Activated CD8-positive, alpha-beta T cell treated with anti-CD3 and anti-CD28 coated beads, Interleukin-2, amount 10 ng/mL, durations not matched to agents 7 days and 5 days (primary cell): ENCODE measurements around the gene PDE11A. TPM values are rescaled to one million over a fixed set of nuclear protein-coding genes. Genes with fewer than 3 reads are reported as not detected.
A peak's percentile ranks its signal among the peaks of the same experiment; 100 is the strongest.
"Not testable (repeated sequence)": the region's sequence is repeated elsewhere in the genome, so short reads cannot be mapped to it uniquely, and the experiment has no call there.

Experiments used
- ATAC-seq: fragments of 150-1000 bp; cut with Tn5 transposase; one replicate; pipeline ENCODE4 v1.10.0; 2021; ENCODE audit warnings: moderate library complexity
- CTCF ChIA-PET: fragments of 350-600 bp; sonication (Branson Sonifier 250); formaldehyde crosslinking; loops from one replicate; lab custom pipeline; 2021; ENCODE audit warnings: antibody characterized with exemption; lab: Charles Lee
- POLR2A ChIA-PET: fragments of 350-600 bp; sonication (Branson Sonifier 250); formaldehyde crosslinking; loops from one replicate; lab custom pipeline; 2021; ENCODE audit warnings: antibody characterized with exemption; lab: Charles Lee
- DNase-seq: peaks from one replicate; pipeline ENCODE4 v3.0.0-alpha.2; 2020
- H3K27ac Mint-ChIP-seq: one replicate; pipeline ENCODE4 v1.8.0; 2021; ENCODE audit warnings: mild to moderate bottlenecking, mixed read lengths
- H3K27me3 Mint-ChIP-seq: one replicate; pipeline ENCODE4 v1.8.0; 2021; ENCODE audit warnings: low read depth, mixed read lengths
- H3K36me3 Mint-ChIP-seq: one replicate; pipeline ENCODE4 v1.8.0; 2021; ENCODE audit warnings: low read depth, mixed read lengths
- H3K4me1 Mint-ChIP-seq: one replicate; pipeline ENCODE4 v1.8.0; 2021; ENCODE audit warnings: low read depth, mixed read lengths
- H3K4me3 Mint-ChIP-seq: one replicate; pipeline ENCODE4 v1.8.0; 2021; ENCODE audit warnings: mild to moderate bottlenecking, mixed read lengths
- H3K9me3 Mint-ChIP-seq: one replicate; pipeline ENCODE4 v1.8.0; 2022; ENCODE audit warnings: mixed read lengths; ENCODE audit not compliant: insufficient read depth
- total RNA-seq, 2 experiments: library from RNA; stranded (reverse); gene quantifications; one replicate each; pipeline ENCODE4 v1.2.3, GENCODE V29; 2021

The PDE11A gene
- total RNA-seq, 2 experiments from 2014 or later = not detected

DNA sequence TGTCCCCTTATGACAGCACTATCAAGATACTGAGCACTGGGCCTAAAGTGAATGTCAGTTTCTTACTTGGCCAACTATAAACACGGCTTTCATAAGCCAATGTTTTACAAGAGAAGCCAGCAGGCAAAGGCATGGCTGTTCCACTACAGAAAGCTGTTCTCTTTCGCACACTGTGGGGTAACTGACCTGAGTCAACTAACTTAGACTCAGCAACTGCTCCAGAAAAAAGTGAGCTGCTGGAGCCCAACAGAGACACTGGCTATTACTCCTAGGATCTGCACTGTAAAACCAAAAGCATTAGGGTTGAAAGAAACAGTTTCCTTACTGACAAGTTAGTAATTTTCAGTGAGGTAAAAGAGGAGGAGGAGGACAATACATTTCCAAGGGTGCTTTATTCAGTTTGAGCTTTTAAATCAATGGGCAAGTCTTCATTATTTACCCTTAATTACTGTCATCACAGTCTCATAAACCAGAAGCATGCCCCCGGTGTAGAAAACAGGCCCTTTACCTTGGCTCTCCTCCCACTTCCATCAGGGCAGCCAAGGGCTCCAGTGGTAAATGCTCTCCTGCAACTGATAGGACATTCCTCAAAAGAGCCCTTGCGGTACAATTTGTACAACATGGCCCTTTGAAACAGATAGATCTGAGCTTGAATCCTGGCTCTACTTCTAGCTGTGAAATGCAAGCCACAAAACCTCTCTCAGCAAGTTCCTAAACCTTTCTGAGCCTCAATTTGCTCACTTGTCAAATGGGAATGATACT, 275.7 kb downstream of the PDE11A start:
- Mint-ChIP-seq H3K4me1 (no peaks in the 10 kb centered on the region), H3K36me3 (no peaks in the 10 kb centered on the region), H3K27ac (no peak overlapping the region), H3K27me3 (peaks cover 18% of the 10 kb centered on the region), H3K4me3 (no peak overlapping the region), H3K9me3 (no peaks in the 10 kb centered on the region)
- DNase-seq (no peak), ATAC-seq (no peak)
- ChIA-PET POLR2A (no interaction called here), CTCF (no interaction called here)

DNA sequence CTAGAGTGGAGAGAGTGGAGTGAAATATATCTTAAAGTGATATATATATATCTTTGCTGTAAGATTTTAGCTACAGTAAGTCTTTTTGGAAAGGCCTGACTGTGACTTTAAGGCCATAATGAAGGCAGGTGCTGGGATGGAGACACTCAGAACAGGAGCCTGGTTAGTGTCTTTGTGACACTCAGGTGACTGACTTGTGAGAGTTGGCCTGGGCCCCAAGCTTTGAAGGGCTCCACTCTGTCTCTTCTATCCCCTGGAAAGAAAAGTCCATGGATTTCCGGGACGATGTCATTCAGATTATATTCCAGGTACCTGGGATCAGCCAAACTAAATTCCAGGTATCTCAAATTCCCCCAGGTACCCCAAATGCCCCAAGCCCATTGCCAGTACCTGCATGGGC, 276.6 kb downstream of the PDE11A start:
- no peaks in the 10 kb centered on the region for H3K36me3 Mint-ChIP-seq
- ChIA-PET CTCF (no interaction called here), POLR2A (no interaction called here)
- H3K27ac Mint-ChIP-seq = no peak overlapping the region
- peaks cover 15% of the 10 kb centered on the region for H3K27me3 Mint-ChIP-seq
- H3K4me3 Mint-ChIP-seq = no peak overlapping the region
- H3K9me3 Mint-ChIP-seq = no peaks in the 10 kb centered on the region
- H3K4me1 Mint-ChIP-seq = no peaks in the 10 kb centered on the region
- DNase-seq (no peak), ATAC-seq (no peak)

DNA sequence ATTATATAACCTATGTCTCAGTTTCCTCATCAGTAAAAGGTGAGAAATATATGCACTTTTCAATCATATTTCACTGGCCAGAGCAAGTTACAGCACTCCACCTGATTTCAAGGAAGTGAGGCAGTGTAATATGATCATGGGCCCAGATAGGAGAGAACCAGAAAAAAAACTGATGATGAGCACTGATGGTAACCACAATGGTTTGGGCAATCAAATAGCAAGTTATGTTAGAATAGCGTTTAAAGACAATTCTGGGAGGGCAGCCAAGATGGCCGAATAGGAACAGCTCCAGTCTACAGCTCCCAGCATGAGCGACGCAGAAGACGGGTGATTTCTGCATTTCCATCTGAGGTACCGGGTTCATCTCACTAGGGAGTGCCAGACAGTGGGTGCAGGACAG, 287.4 kb downstream of the PDE11A start:
- H3K27ac Mint-ChIP-seq, CTCF ChIA-PET, H3K9me3 Mint-ChIP-seq, DNase-seq, H3K4me3 Mint-ChIP-seq, H3K36me3 Mint-ChIP-seq, ATAC-seq, H3K27me3 Mint-ChIP-seq, POLR2A ChIA-PET: not testable (repeated sequence)
- peaks cover 38% of the 10 kb centered on the region for H3K4me1 Mint-ChIP-seq

DNA sequence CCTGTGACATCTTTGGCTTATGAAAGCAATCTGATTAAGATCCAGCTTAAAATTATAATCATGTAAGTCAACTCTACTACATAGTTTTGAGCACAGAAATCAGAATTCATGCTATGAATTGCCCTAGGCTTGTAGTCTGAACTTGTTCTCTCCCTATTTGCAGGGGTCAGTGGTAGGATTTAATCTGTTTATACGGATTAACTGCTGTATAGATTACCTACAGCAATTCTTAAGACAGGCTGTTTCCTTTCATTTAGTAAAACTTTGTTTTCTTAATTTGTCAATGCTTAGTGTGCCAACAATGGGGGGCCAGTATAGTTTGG, 287.9 kb downstream of the PDE11A start:
- no peaks in the 10 kb centered on the region for H3K36me3 Mint-ChIP-seq
- ATAC-seq (no peak), DNase-seq (no peak)
- H3K9me3 Mint-ChIP-seq = no peaks in the 10 kb centered on the region
- POLR2A ChIA-PET = no interaction called here
- peaks cover 38% of the 10 kb centered on the region for H3K4me1 Mint-ChIP-seq
- peak overlapping the region; percentile 53 for H3K27ac Mint-ChIP-seq
- CTCF ChIA-PET = no interaction called here
- H3K4me3 Mint-ChIP-seq = peak overlapping the region; percentile 43
- H3K27me3 Mint-ChIP-seq = peaks cover 7% of the 10 kb centered on the region

DNA sequence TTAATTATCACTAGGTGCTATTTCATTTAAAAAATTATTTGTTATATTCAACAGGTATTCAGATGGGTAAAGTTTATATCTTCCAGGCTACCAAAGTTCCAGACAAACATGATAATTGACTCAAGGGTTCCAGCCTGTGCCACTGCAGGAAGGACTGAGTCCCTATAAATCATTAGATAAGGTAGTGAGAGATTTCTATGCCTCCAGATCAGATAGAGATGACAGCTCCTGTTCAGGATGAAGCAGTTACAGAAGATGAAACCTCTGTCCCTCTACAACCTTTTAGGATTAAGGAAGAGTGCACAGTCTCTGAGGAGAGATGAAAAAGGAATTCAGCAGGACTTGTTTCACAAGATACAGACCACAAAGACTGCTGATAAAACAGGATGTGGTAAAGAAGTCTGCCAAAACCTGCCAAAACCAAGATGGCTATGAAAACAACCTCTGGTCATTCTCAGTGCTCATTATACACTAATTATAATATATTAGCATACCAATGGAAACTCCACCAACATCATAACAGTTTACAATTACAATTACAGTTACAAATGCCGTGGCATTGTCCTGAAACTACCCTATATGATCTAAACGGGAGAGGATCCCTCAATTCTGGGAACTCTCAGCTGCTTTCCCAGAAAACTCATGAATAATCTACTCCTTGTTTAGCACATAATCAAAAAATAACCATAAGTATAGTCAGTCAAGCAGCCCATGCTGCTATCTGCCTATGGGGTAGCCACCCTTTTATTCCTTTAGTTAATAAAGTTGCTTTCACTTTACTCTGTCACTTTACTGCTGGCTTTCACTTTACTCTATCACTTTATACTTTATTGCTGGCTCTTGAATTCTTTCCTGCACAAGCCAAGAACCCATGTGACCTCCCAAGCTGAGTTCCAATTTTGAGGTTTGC, 288.5 kb downstream of the PDE11A start:
- Mint-ChIP-seq H3K4me3 (peak overlapping the region; percentile 43), H3K36me3 (no peaks in the 10 kb centered on the region), H3K9me3 (no peaks in the 10 kb centered on the region), H3K4me1 (peaks cover 38% of the 10 kb centered on the region), H3K27ac (peak overlapping the region; percentile 53), H3K27me3 (peaks cover 7% of the 10 kb centered on the region)
- POLR2A ChIA-PET = interaction anchor here (0.6 kb wide), 1 partner anchor 418 kb away, joined by 3 read pairs; no protein-coding TSS in a partner anchor
- DNase-seq = peak; percentile 53
- CTCF ChIA-PET = no interaction called here
- ATAC-seq = peak; percentile 82

DNA sequence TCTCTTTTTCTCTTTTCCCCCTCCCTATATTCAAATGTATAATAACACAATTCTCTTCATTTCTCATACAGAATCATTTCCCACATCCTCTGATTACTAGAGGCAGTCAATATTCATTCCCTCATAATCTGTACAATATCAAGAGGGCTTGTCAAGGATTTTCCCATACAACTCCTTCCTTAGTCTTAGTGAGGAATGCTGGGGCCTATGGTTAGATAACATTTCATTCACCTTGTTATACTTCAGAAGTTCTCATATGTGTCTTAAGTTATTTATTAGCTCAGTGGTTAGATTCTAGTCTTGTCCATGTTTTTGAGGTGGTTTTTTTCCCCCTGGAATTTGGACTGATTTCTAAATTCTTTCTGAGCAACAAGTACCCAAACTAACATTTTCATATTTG, 289.5 kb downstream of the PDE11A start:
- DNase-seq = no peak
- ChIA-PET CTCF (no interaction called here), POLR2A (no interaction called here)
- no peak for ATAC-seq
- Mint-ChIP-seq H3K27ac (no peak overlapping the region), H3K4me3 (no peak overlapping the region), H3K9me3 (no peaks in the 10 kb centered on the region), H3K27me3 (peaks cover 7% of the 10 kb centered on the region), H3K4me1 (peaks cover 38% of the 10 kb centered on the region), H3K36me3 (no peaks in the 10 kb centered on the region)

DNA sequence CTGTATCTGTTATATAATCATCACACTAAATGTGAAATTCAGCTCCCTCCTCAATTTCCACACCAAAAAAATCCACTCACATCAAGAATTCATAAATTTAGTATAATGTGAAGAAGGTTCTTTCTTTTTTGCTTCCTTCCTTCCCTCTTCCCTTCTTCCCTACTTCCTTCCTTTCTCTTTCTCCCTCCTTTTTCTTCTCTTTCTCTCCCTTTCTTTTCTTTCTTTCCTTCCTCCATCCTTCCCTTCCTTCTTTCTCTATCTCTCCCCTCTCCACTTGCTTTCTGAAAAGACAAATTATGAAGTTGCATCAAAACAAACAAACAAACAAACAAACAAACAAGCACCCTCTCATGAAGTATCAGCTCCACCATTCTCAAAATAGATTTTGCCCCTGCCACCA, 290.0 kb downstream of the PDE11A start:
- H3K36me3 Mint-ChIP-seq = no peaks in the 10 kb centered on the region
- ATAC-seq (no peak), DNase-seq (no peak)
- peaks cover 5% of the 10 kb centered on the region for H3K27me3 Mint-ChIP-seq
- H3K9me3 Mint-ChIP-seq = no peaks in the 10 kb centered on the region
- H3K4me3 Mint-ChIP-seq = no peak overlapping the region
- ChIA-PET CTCF (interaction anchor here (2.7 kb wide), 1 partner anchor 19 kb away, joined by 10 read pairs; no protein-coding TSS in a partner anchor), POLR2A (no interaction called here)
- peak overlapping the region; percentile 17 for H3K27ac Mint-ChIP-seq
- H3K4me1 Mint-ChIP-seq = peaks cover 38% of the 10 kb centered on the region

DNA sequence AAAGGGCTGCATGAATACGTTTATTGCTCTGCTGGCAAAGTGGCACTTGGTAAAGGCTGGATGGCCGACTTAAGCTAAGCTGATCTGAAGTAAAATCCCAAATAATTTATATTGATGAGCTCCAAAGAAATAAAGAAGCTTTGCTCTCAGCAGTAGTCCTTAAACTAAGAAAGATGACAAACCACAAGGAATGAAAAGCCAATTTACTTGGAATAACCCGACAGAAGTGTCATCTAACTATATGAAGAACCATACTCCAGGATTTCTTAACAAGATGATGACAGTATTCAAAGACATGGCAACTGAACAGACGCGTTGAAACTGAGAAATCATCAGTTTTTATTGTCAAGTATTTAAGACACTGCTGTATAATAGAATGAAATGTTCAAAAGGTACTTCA, 294.1 kb downstream of the PDE11A start:
- H3K27ac Mint-ChIP-seq = no peak overlapping the region
- H3K4me1 Mint-ChIP-seq = peaks cover 23% of the 10 kb centered on the region
- no peaks in the 10 kb centered on the region for H3K9me3 Mint-ChIP-seq
- H3K36me3 Mint-ChIP-seq = no peaks in the 10 kb centered on the region
- POLR2A ChIA-PET = no interaction called here
- H3K27me3 Mint-ChIP-seq = peaks cover 17% of the 10 kb centered on the region
- no peak for DNase-seq
- CTCF ChIA-PET = interaction anchor here (1.4 kb wide), 1 partner anchor 15 kb away, joined by 4 read pairs; no protein-coding TSS in a partner anchor
- ATAC-seq = no peak
- no peak overlapping the region for H3K4me3 Mint-ChIP-seq

DNA sequence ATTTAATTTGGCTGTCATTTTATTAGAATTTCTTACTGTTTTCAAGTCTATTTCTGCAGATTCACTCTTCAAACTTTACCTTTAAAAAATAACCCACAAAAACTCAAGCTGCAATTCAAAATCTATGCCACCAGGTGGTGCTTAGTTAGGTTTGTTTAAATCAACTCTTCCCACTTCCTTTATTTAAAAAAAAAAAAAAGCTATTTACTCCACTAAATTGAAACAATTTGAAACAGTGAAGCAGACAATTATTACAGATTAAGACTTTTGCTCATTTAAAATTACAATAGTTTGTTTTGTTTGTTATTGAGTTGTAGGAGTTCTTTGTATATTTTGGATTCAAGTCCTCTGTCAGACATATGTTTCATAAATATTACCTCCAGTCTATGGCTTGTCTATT, 300.0 kb downstream of the PDE11A start:
- H3K27me3 Mint-ChIP-seq = peaks cover 14% of the 10 kb centered on the region
- no peak overlapping the region for H3K27ac Mint-ChIP-seq
- POLR2A ChIA-PET = no interaction called here
- peaks cover 6% of the 10 kb centered on the region for H3K4me1 Mint-ChIP-seq
- H3K4me3 Mint-ChIP-seq = no peak overlapping the region
- DNase-seq (peak; percentile 45), ATAC-seq (no peak)
- no peaks in the 10 kb centered on the region for H3K36me3 Mint-ChIP-seq
- H3K9me3 Mint-ChIP-seq = no peaks in the 10 kb centered on the region
- CTCF ChIA-PET = interaction anchor here (0.9 to 1.6 kb wide), 6 partner anchors 8 to 134 kb away, joined by 3 to 4 read pairs (median 4); no protein-coding TSS in a partner anchor

DNA sequence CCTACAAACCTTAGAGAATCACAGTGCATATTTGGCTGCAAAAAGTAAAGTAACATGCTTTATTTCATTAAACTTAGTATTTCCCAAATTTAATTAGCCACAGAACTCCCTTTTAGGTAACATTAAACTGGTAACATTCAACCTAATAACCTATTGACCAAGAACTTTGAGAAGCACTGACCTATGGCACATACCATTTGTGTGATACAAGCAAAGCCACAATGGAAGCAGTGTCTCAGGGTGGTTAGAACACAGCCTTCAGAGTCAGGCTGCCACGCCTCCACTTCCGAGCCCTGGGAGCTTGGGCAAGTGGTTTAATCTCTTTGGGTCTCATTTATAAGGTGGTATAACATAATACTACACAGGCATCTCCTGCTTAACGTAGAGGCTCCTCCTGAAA, 301.4 kb downstream of the PDE11A start:
- Mint-ChIP-seq H3K4me1 (peaks cover 6% of the 10 kb centered on the region), H3K9me3 (no peaks in the 10 kb centered on the region), H3K36me3 (no peaks in the 10 kb centered on the region), H3K4me3 (no peak overlapping the region), H3K27ac (no peak overlapping the region), H3K27me3 (peaks cover 14% of the 10 kb centered on the region)
- DNase-seq = no peak
- ATAC-seq = no peak
- CTCF ChIA-PET = interaction anchor here (1.3 to 1.6 kb wide), 2 partner anchors 9 kb away, joined by 4 read pairs; no protein-coding TSS in a partner anchor
- POLR2A ChIA-PET = no interaction called here

DNA sequence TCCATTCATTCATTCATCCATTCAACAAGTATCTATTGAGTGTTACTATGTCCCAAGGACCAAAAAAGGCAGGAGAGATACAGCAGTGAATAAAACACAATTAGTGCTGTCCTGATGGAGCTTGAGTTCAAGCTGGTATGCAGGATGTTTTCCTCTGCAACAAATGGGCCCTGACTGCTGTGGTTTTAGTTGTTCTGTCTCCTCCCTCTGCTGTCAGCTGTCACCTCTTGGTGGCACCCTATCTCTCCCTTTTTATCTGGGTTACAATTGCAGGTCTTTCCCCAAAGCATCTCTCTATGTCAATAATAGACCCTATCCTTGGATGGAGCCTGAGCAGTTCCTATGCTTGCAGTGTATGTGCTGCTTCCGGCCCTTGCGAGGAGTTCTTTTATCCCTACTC, 304.8 kb downstream of the PDE11A start:
- H3K36me3 Mint-ChIP-seq = no peaks in the 10 kb centered on the region
- peaks cover 3% of the 10 kb centered on the region for H3K4me1 Mint-ChIP-seq
- no peak for DNase-seq
- H3K4me3 Mint-ChIP-seq = no peak overlapping the region
- no peaks in the 10 kb centered on the region for H3K9me3 Mint-ChIP-seq
- ChIA-PET POLR2A (no interaction called here), CTCF (interaction anchor here (0.6 to 1.5 kb wide), 3 partner anchors 8 to 432 kb away, joined by 3 to 6 read pairs (median 4); no protein-coding TSS in a partner anchor)
- no peaks in the 10 kb centered on the region for H3K27me3 Mint-ChIP-seq
- ATAC-seq = no peak
- H3K27ac Mint-ChIP-seq = no peak overlapping the region

DNA sequence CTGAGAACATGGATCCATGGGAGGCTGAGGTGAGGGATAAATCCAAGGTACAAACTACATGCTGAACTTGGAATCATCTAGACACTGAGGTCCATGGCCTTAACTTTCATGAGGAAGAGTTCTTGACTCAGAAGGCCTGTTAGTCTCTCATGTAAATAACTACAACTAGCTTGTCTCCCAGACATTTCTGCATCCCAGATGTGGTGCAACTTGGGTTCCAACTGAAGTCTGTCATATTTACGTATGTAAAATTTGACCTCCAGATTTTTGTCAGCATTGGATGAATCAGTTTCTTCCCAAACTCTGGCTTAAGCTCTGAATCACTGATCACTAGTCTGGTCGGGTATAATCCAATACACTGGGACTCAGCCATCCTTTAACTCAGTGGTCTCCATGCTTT, 306.9 kb downstream of the PDE11A start:
- peaks cover 3% of the 10 kb centered on the region for H3K4me1 Mint-ChIP-seq
- ATAC-seq = no peak
- no peaks in the 10 kb centered on the region for H3K36me3 Mint-ChIP-seq
- DNase-seq = no peak
- no peak overlapping the region for H3K27ac Mint-ChIP-seq
- POLR2A ChIA-PET = no interaction called here
- no peaks in the 10 kb centered on the region for H3K9me3 Mint-ChIP-seq
- H3K4me3 Mint-ChIP-seq = no peak overlapping the region
- peaks cover 8% of the 10 kb centered on the region for H3K27me3 Mint-ChIP-seq
- CTCF ChIA-PET = interaction anchor here (0.9 to 1.8 kb wide), 6 partner anchors 8 to 602 kb away, joined by 3 to 6 read pairs (median 3); no protein-coding TSS in a partner anchor
